GM19035 (cell line): ENCODE measurements around the gene VPS26C.
A peak's percentile ranks its signal among the peaks of the same experiment; 100 is the strongest.

Source experiments
- ATAC-seq: cut with Tn5 transposase; IDR thresholded peaks from one replicate; pipeline ENCODE4 v1.9.1; 2021; ENCODE audit not compliant: unreplicated experiment

The VPS26C gene

DNA sequence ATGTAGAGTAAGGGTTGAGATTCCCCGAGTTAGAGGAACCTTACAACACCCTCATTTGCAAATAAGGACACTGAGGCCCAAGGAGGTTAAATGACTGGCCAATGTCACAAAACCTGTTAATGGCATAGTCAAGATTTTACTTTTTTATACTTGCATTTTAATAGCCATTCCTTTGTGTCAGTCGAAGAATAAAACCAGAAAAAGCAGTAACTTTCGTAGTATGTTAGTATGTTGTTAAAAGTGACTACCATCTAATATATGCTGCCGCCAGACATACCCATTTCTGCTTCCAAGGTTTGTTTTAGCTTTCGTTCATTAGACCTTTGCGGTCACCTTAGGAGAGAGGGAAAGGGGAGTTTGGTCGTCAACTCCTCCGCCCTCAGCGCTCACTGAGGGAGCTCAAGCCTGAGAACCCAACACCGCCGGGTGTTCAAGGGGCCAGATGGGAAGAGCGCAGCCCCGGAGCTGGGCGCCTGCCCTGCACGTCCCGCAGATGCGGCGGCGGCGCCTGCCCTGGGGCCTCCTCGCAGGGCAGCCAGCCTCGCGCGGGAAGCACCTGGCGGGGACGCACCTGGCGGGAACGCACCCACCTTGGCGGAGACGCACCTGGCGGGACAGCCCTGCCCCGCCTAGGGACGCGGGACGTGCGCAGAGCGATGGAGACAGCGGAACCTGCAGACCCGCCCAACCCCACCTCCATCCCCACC is 466 bp downstream of the VPS26C start:
- ATAC-seq = peak; percentile 19

DNA sequence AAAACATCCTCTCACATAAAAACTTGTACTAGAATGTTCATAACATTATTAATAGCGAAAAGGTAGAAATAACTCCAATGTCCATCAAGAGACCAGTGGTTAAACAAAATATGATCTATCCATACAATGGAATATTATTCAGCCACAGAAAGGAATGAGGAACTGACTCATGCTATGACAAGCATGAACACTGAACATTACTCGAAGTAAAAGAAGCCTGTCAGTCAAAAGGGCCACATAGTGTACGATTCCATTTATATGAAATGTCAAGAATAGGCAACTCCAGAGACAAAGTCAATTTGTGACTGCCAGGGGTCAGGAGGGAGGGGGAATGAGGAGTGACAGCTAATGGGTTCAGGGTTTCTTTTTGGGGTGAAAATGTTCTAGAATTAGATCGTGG is 2.3 kb downstream of the VPS26C start:
- no peak for ATAC-seq

DNA sequence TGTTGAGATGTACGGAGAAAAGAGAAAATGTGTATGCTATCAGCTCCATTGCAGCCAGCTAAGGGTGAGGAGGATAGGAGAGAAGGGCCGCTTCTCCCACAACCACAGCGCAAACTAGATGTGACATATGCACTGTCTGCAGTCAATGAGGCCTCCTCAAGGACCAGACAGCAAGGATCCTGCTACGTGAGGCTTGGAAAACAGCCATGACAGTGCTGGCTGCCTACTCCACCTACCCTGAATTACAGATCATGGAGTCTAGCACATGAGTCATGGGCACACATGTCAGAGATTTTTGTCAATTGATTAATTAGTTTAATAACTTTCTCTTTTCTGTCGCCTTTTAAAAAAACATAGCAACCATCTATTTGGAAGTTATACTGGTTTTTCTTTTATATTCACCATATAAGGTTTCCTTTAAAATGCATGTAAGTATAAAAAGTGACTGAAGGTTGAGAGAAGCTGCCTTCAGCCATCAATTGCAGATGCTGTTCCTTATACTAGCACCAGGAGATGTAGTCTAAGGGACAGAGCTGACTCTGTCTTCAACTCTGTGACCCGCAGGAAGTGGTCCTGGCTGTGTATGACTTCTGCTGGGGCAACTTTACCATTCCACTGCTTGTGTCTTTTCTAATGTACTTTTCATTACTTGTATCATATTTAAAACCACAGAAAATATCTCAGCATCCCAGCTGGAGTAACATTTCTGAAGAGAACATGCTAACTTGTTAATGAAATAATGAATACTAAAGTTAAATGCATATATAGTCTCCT is 3.1 kb downstream of the VPS26C start:
- ATAC-seq = no peak

DNA sequence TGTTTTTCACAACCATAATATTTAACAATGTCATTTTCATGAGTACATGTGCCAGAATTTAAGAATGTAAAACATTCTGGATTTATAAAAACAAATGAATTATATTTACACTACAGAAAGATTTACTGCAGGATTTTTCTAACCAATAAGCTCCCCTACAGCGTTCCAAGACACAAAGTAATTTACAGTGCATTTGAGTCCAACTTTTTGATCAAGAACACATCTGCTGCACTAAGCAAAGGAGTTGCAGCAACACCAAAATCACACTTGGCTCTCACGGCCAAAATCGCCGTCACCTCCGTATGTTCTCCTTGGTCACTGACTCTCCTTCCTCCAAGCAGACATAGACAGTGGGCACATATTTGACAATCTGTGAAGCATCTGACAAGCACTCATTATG is 7.7 kb downstream of the VPS26C start:
- no peak for ATAC-seq

DNA sequence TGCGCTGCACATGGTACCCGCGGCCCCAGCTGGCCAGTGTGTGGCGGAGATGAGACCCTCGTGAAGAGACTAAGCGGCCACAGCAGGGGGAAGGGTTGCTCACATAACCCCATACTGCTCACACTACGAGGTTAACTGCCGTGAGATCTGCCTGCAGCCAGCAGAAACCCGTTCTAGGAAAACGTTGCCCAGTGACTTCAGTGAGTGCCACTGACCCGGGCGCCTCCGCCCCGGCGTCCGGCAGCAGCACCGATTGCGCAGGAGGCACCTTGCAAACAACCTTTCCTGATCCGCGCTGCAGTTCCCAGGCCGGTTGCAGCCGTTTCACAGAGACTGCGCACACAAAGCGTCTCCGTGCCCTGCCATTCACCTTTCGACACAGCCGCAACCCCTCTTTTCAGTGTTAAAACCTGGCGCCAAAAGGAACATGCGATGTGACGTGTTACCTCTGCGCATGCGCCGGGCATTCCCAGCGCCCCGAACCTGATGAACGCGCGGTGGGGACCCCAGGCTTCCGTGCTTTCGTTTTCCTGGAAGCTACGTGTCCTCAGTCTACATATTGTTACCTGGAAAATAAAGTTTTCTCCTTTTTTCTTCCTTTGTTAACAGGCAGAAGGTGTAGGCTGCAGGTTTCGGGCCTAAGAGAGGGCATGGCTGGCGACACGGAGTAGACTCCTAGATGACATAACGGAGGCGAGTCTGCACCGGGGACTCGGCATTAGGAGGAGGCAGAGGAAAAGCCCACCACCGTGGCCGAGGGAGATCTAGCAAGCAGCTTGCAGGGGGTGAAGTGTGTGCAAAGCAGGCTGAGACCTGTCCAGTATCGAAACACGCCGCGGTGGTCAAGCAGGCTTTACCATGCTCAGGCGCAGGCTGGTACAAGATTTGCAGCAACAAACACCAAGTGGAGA is 8.9 kb downstream of the VPS26C start:
- peak; percentile 69 for ATAC-seq

DNA sequence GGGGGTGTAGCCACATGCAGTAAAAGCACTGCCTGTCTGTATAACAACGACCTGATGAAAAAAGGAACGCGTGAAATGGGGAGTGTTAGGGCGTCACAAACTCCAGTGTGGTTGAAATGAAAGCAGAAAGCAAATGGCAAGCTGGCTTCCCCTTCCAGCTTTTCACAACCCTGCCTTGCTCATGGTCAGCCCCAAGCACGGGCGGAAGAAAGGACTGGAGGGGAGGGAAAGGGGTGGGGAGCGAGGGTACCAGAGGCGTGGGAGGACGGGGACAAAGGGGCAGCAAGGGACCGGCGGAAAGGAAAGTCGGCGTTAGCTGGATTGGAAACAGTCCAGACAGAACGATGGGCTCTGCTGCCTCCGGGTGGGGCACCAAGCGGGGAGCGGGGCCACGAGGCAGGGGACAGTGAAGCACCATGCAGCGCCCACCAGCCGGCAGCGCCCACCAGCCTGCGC is 9.6 kb downstream of the VPS26C start:
- peak; percentile 37 for ATAC-seq

DNA sequence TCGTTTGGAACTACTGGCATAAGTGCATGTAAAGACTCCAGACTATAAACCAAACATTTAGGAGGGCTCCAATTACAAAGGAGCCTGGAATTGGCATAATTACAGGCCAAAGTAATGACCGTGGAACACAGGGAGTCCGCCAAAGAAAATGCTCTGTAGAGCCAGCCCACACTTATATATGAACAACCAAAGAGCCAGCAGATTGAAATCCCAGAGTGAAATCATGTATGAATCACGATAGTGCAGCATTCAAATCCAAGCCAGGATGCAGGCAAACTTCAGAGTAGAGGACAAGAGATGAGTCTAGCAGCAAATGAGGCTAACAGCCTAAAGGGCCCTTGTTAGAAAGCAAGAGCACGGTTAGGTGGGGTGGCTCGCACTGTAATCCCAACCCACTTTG is 13.1 kb downstream of the VPS26C start:
- ATAC-seq = no peak

DNA sequence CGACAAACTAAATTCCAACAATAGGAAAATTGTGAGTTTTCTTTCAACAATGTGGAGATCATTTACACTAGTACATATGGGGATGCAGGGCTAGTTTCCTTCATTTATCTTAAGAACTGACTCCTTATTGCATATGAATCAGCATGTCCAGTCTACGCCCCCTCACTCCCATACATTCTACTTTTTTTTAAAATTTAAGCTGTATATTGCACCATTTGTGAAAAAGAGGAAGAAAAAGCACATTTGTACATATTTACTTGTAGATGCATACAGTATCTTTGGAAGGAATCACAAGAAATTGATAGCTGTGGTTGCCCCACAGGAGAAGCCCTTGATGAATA is 15.9 kb downstream of the VPS26C start:
- no peak for ATAC-seq

DNA sequence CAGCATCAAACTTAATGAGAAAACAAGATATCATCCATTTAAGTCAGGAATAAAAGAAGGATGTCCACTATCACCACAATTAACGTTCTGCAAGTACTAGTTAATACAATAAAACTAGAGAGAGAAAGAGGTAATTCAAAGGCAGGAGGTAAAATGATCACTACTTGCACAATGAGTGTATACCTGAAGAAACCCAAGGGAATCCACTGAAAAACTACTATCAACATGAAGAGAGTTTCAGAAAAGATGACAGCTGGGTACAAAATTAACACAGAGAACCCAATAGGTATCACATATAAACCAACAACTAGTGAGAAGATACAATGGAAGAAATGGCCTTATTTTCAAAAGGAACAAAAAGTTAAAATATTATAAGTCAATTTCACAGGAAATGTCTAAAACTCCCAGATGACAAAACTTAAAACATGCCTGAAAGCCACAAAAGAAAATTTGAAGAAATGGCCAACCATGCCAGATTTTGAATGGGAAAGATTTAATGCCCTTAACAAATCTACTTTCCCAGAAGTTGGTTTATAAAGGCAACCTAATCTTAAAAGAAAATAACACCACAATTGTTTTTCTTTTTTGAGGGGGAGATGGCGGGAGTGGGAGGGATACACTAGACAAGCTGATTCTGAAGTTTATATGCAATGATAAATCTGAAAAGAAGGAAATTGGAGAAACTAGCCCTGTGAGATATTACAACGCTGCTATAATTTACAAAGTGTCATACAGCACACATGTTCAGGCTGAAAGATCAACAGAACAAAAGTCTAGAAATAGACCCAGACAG is 17.8 kb downstream of the VPS26C start:
- no peak for ATAC-seq

DNA sequence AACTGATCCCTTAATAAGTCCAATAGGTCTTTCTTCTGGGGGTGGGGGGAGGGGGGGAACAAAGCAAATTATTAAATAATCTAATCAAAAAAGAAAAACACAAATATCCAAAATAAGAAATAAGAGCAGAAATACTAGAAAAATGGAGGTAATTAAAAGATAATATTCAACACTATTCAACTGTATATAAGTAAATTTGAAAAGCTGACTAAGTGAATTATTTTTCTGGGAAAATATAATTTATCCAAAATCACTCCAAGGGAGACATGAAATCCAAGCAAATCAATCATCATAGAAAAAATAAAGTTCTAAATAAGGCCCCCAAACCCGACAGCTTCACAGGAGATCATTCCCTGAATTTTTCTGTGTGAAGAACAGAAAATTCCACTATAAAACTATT is 18.8 kb downstream of the VPS26C start:
- ATAC-seq = no peak

DNA sequence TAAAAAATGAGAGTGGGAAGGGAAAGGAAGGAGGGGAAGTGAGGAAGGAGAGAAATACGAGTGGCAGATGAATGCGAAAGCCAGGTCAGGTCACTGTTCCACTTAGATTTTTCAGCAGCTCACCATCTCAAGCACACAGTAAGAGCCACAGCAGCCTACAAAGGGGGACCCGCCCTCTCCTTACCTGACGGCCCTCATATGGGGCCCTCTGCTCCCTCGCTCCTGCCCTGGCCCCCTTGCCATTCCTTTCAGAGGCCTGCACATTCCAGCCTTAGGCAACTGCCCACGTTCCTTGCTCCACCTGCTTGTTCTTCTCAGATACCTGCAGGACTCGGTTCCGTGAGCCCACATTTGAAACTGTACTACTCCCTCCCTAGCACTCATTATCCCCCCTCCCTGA is 22.0 kb downstream of the VPS26C start:
- ATAC-seq = no peak

DNA sequence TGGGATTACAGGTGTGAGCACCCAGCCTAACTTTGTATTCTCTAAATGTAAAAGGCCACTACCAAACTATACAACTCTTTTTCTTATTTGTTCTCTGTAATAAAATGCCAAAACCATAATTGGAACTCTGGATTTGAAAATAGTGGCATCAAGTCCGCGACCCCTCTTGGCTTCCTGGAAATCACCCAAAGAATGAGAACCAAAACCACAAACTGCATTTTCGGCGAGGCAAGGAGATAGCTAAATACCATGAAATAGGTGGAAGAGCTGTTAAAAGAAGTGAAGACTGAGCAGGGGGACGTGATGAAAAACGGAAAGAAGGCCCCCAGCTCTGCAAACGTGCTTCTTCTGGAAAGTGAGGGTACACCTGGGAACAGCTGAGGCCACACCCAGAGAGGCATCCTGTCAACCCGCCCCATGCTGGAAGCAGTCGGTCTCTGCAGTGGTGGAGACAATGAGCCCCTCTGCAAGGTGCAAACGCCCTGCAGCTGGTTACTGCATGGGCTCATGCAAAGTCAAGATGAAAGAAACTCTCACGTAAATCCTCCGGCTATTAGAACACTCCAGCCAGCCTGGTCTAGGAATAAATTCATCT is 22.5 kb downstream of the VPS26C start:
- no peak for ATAC-seq

DNA sequence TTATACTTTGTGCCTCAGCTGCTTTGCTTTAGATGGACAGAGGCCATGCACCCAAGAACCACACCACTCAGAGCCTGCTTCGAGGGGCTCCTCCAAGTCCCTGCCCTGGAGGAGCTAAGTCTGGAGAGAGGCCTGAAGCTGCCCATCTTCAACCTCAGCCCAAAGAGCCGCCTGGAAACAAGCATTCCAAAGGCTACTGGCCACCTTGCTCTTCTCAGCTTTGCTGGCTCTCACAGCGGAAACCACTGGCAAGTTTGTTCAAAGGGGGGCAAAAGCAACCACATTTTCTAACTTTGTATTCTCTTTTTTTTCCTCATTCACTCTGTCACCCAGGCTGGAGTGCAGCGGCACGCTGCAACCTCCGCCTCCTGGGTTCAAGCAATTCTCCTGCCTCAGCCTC is 23.2 kb downstream of the VPS26C start:
- ATAC-seq = no peak

DNA sequence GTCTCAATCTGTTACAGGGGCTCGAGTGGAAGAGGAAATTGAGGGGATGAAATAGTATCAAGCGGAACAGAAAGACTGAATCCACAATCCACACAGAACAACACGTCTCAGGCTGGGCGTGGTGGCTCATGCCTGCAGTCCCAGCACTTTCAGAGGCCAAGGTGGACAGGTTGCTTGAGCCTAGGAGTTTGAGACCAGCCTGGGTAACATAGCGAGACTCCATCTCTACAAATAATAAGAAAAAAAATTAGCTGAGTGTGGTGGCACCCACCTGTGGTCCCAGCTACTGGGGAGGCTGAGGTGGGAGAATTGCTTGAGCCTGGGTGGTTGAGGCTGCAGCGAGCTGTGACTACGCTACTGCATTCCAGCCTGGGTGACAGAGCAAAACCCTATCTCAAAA is 25.7 kb downstream of the VPS26C start:
- ATAC-seq = no peak

DNA sequence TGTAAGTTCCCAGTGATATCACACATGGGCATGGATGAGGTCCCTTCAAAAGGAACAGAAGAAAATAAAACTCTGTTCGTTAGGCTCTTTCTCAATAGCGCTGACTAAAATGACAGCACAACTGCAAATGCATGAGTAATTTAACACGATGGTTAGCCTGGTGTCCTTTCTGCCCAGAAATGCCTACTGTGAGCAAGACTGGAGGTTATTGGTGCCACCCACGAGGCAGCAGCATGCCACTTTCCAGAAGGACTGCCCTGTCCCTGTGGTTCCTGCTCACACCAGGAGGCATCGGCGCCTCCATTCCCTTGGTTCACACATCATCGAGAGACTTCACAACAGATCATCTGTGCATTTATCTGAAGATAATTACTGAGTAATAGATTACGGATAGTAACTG is 26.2 kb downstream of the VPS26C start:
- ATAC-seq = no peak

DNA sequence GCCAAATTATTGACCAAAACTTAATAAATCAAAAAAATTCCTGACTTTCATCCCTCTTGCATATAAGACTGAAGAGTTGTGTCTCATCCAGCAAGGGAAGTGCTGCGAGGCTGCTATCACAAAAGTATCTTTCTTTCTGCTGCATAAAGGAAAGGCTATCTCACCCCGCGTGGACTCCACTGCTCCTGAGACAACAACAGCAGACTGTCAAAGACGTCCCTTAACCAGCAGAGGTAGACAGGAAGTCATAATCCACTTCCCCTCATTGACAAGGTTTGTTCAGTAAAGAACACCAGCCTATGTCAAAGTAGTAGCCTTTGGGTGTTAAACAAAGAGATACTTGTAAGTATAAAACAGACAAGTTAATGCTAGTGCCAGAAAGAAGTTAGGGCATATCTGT is 29.4 kb downstream of the VPS26C start:
- ATAC-seq = no peak

DNA sequence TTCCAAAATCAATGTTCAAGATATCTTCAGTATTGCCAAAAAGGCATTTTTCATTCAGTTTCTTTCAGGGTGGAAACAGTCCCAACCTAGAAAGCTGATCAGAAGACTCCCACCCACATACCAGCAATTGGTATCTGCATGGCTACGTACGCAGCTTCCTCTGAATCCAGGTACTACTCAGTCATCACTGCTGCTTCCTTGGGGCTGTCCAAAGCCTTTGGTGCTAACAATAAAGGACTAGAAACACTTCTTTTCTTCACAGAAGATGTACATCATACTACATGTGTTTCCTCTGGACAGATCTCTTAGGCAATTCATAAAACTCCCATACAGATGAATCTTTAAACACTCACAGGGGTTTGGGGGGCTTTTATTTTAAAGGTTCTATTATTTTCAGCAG is 29.8 kb downstream of the VPS26C start:
- ATAC-seq = no peak

DNA sequence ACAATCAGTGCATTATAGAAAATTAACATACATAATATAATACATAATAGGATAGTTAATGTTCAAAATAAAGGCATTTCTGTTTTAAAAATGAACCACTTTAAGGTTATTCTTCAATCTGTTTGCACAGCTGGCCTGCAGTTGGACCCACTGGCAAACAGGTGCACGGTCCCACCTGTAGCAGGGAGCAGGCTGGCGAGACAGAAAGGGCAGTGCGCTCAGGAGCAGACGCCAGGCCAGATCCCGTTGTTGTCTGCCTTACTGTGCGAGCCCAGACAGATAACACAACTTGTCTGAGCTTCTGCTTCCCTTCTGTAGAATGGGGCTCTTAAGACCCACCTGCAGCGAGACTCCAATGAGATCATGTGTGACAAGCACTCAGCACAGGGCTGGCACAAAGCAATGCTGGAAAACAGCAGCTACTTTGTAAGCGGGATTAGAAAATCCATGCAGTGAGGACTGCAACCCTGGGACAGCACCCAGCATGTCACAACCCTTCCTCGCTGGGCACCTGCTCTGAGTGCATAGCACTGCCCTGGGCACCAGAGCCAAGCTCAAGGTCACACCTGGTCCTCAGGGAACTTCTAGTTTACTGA is 33.5 kb downstream of the VPS26C start:
- ATAC-seq = no peak

DNA sequence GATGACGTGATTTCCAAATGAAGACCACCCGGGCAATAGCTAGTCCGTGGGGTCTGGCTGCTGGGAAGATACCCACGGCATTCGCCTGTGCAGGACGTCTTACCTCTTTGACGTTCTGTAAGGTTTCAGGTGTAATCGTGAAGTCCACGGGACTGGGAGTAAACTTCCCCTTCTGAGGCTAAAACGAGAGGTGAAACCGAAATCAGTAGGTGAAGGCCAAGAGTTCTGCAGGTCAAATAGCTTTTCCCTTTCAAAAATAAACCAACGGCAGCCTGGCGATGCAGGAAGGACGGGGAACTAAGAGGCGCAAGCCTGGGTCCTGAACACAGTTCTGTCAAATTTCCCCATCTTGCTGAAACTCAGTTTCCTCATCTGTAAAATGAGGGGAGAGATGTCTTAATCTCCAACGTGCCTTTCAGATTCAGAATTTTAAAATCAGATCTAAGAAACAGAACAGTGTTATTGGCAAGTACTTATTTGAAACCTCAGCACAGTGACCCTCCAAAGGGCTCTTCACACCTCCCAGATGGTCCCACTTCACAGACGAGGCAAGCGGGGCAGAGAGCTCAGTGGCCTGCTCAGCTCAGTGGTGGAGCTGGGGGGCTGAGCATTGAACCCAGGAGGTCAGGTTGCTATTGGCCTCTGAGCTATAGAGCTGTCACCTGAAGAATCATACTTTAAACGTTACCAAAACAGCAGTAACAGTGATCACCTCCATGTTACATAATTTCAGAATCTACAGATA is 34.7 kb downstream of the VPS26C start:
- no peak for ATAC-seq
